SH-SY5Y (cell line): ENCODE measurements around the gene TRIM29.

Source experiments
- GATA2 ChIP-seq: IDR thresholded peaks from 2 replicates; pipeline ENCODE4 v1.6.1; 2011; ENCODE audit warnings: mild to moderate bottlenecking, low read depth, low read length
- GATA3 ChIP-seq: IDR thresholded peaks from 2 replicates; pipeline ENCODE4 v1.6.1; 2011; ENCODE audit warnings: low read depth, mild to moderate bottlenecking, low read length, moderate library complexity

GRCh38 chr11:120168108-120168959 is 30.4 kb upstream of the TRIM29 start:
- no peak for TF ChIP-seq GATA2
- TF ChIP-seq GATA3, result no peak
